HepG2 (cell line): Measurements from ENCODE around the gene SIDT1. TPM values are rescaled to one million over a fixed set of nuclear protein-coding genes. Genes with fewer than 3 reads are reported as not detected.

Experiments
- ATAC-seq: fragments of 200-7000 bp; cut with Tn5 transposase; 3 replicates; pipeline ENCODE4 v1.9.1; 2020; ENCODE audit warnings: mild to moderate bottlenecking, moderate library complexity
- BruUV-seq: library from RNA; stranded (reverse); fragments of 400-500 nt; replicated peaks from 2 replicates; lab custom pipeline; 2021; lab: Mats Ljungman, UMichigan
- CTCF ChIA-PET: fragments of 300-600 bp; formaldehyde crosslinking; extraction: SDS; loops from one replicate; lab custom pipeline; 2021; ENCODE audit warnings: low total read pairs, inconsistent platforms, low intra/inter-chr PET ratio; lab: Yijun Ruan, JAX
- POLR2A ChIA-PET: fragments of 350-600 bp; sonication (Branson Sonifier 250); formaldehyde crosslinking; loops from one replicate; lab custom pipeline; 2020; ENCODE audit warnings: antibody characterized with exemption, inconsistent platforms; lab: Yijun Ruan, JAX
- DNase-seq: peaks from one replicate; pipeline ENCODE4 v3.0.0-alpha.2; 2015; ENCODE audit warnings: low spot score
- FAIRE-seq: peaks from 3 replicates; lab custom pipeline; 2011; peaks lifted over from hg19 to GRCh38; lab: Jason Lieb, UNC
- H2AFZ ChIP-seq: one replicate; pipeline ENCODE4 v1.6.1; 2011; ENCODE audit warnings: low read length, inconsistent platforms
- H3K27ac ChIP-seq: fragments of 300-600 bp; 3 replicates; pipeline ENCODE4 v1.8.0; 2011; ENCODE audit warnings: mixed run types, mild to moderate bottlenecking, mixed read lengths, low read length, inconsistent platforms; ENCODE audit not compliant: insufficient read depth; ENCODE audit errors: extremely low read length
- H3K27me3 ChIP-seq, 2 experiments: fragments of 200-600 bp in 1 of 2; 2 replicates in 1 of 2; 3 replicates in 1 of 2; pipeline versions ENCODE4 v1.6.0 to v1.8.0; 2011; ENCODE audit warnings: low read length in 2 of 2, mild to moderate bottlenecking in 2 of 2, moderate library complexity in 2 of 2, inconsistent platforms in 1 of 2; ENCODE audit not compliant: insufficient read depth in 2 of 2, control insufficient read depth in 1 of 2
- H3K36me3 ChIP-seq, 2 experiments: fragments of 200-600 bp in 1 of 2; replicated peaks in 1 of 2; 2 replicates in 1 of 2; 3 replicates in 1 of 2; pipeline versions ENCODE4 v1.5.1 to v1.8.0; 2011; ENCODE audit warnings: low read length in 2 of 2, inconsistent platforms in 1 of 2; ENCODE audit not compliant: insufficient read depth in 2 of 2, control insufficient read depth in 1 of 2
- H3K4me1 ChIP-seq: 2 replicates; pipeline ENCODE4 v1.5.1; 2012; ENCODE audit warnings: low read length, inconsistent platforms; ENCODE audit not compliant: insufficient read depth
- H3K4me2 ChIP-seq: 2 replicates; pipeline ENCODE4 v1.6.0; 2011; ENCODE audit warnings: low read depth, low read length, inconsistent platforms
- H3K4me3 ChIP-seq, 3 experiments: fragments of 200-600 bp in 1 of 3; sonication (generic), shearing (Covaris generic) in 1 of 3; replicated peaks in 1 of 3; 2 replicates each; pipeline ENCODE4 v1.5.1; 2011 to 2016; ENCODE audit warnings: low read length in 3 of 3, inconsistent platforms in 2 of 3, low read depth in 2 of 3, mild to moderate bottlenecking in 2 of 3, control low read depth in 1 of 3, mixed read lengths in 1 of 3; ENCODE audit not compliant: insufficient read depth in 1 of 3
- H3K79me2 ChIP-seq: one replicate; pipeline ENCODE4 v1.6.1; 2011; ENCODE audit warnings: low read length, inconsistent platforms; ENCODE audit not compliant: insufficient read depth
- H3K9ac ChIP-seq: 2 replicates; pipeline ENCODE4 v1.6.0; 2011; ENCODE audit warnings: mild to moderate bottlenecking, low read depth, low read length, inconsistent platforms; ENCODE audit not compliant: insufficient read depth
- H3K9me3 ChIP-seq: 2 replicates; pipeline ENCODE4 v1.5.1; 2012; ENCODE audit warnings: mild to moderate bottlenecking, low read length
- H4K20me1 ChIP-seq: 2 replicates; pipeline ENCODE4 v1.6.0; 2011; ENCODE audit warnings: inconsistent platforms, mild to moderate bottlenecking, low read length, moderate library complexity; ENCODE audit not compliant: insufficient read depth
- ATF1 ChIP-seq: IDR thresholded peaks from 2 replicates; pipeline ENCODE4 v1.6.1; 2016; ENCODE audit warnings: mild to moderate bottlenecking, control low read depth
- GATAD1 ChIP-seq: IDR thresholded peaks from 2 replicates; pipeline ENCODE4 v1.6.1; 2016; ENCODE audit warnings: missing genetic modification reagents, missing compliant biosample characterization
- MEIS2 ChIP-seq: sonication (generic); formaldehyde crosslinking; IDR thresholded peaks from 2 replicates; pipeline ENCODE4 v1.9.0; 2021; ENCODE audit warnings: mild to moderate bottlenecking, missing genetic modification reagents
- PBX2 ChIP-seq: IDR thresholded peaks from 2 replicates; pipeline ENCODE4 v1.6.1; 2016; ENCODE audit warnings: control low read depth
- PHF5A ChIP-seq: IDR thresholded peaks from one replicate; pipeline ENCODE4 v1.6.1; 2018; ENCODE audit warnings: low read depth, missing genetic modification reagents; ENCODE audit not compliant: unreplicated experiment
- PRMT3 ChIP-seq: sonication (generic); formaldehyde crosslinking; IDR thresholded peaks from 2 replicates; pipeline ENCODE4 v1.8.1; 2022; ENCODE audit warnings: low read depth, mild to moderate bottlenecking, moderate library complexity, missing genetic modification reagents, borderline replicate concordance
- ZBTB7B ChIP-seq: sonication (generic); formaldehyde crosslinking; IDR thresholded peaks from 2 replicates; pipeline ENCODE4 v1.4.0; 2020; ENCODE audit warnings: missing genetic modification reagents
- ZNF33B ChIP-seq: sonication (generic); formaldehyde crosslinking; IDR thresholded peaks from 2 replicates; pipeline ENCODE4 v1.5.1; 2020; ENCODE audit warnings: mild to moderate bottlenecking, missing genetic modification reagents
- ZNF567 ChIP-seq: sonication (generic); formaldehyde crosslinking; IDR thresholded peaks from 2 replicates; pipeline ENCODE4 v1.8.1; 2023; ENCODE audit warnings: mild to moderate bottlenecking, missing genetic modification reagents, borderline replicate concordance
- ZNF766 ChIP-seq: sonication (generic); formaldehyde crosslinking; IDR thresholded peaks from 2 replicates; pipeline ENCODE4 v1.5.0; 2020; ENCODE audit warnings: missing genetic modification reagents, borderline replicate concordance
- ZNF883 ChIP-seq: sonication (generic); formaldehyde crosslinking; IDR thresholded peaks from 2 replicates; pipeline ENCODE4 v1.5.1; 2020; ENCODE audit warnings: mild to moderate bottlenecking, missing genetic modification reagents; ENCODE audit errors: not compliant biosample characterization
- ZSCAN30 ChIP-seq: sonication (generic); formaldehyde crosslinking; IDR thresholded peaks from 2 replicates; pipeline ENCODE4 v1.5.0; 2020; ENCODE audit warnings: mild to moderate bottlenecking, missing genetic modification reagents
- WGBS: methylation state at CpG from one replicate; pipeline ENCODE4 v1.1.6; 2017; ENCODE audit warnings: low lambda C conversion rate; 5-methylcytosine and 5-hydroxymethylcytosine counted together
- in situ Hi-C: cut with HindIII; loops from 2 replicates; pipeline ENCODE4 v1.10.0; 2017; ENCODE audit warnings: low pct_unique_long_range_greater_than_20kb; ENCODE audit not compliant: extremely low pct_ligation_motif_present
- intact Hi-C: fragments of 100-400 bp; cut with micrococcal nuclease; formaldehyde crosslinking; loops from one replicate; pipeline ENCODE4 v1.10.0; 2022; ENCODE audit not compliant: unreplicated experiment
- polyA plus RNA-seq, 8 experiments: library from polyadenylated mRNA; depleted of rRNA in 3 of 8; stranded (reverse) in 7 of 8; unstranded in 1 of 8; fragments of >200 nt; fragmentation: Illumina TruSeq in 4 of 8; extraction: Trizol in 4 of 8; gene quantifications; 2 replicates each; pipeline versions ENCODE4 v1.2.1 to v1.2.3, GENCODE V29; 2011 to 2016; ENCODE audit warnings: low read depth in 4 of 8, missing spikeins in 1 of 8, mixed read lengths in 1 of 8; ENCODE audit not compliant: insufficient read depth in 1 of 8
- total RNA-seq, 5 experiments: library from RNA; depleted of rRNA; stranded (reverse); fragments of >200 nt; fragmentation: Illumina TruSeq; extraction: Trizol; gene quantifications; 2 replicates each; pipeline ENCODE4 v1.2.3, GENCODE V29; 2016; ENCODE audit warnings: low read depth in 1 of 5
- TF ChIP-seq, protein P1 (sequence below): sonication (generic); formaldehyde crosslinking; IDR thresholded peaks from 2 replicates; pipeline ENCODE4 v1.4.0; 2020; ENCODE audit warnings: missing genetic modification reagents, borderline replicate concordance
- TF ChIP-seq, protein P2 (sequence below): IDR thresholded peaks from 2 replicates; pipeline ENCODE4 v1.6.1; 2016; ENCODE audit warnings: low read depth
- TF ChIP-seq, protein P3 (sequence below), 2 experiments: IDR thresholded peaks; 2 replicates each; pipeline ENCODE4 v1.6.1; 2011 to 2012; ENCODE audit warnings: low read length in 2 of 2, borderline replicate concordance in 1 of 2, low read depth in 1 of 2, mild to moderate bottlenecking in 1 of 2, moderate library complexity in 1 of 2

The SIDT1 gene
- total and polyA plus RNA-seq, 2 of the 13 experiments (the other 11 are each of a cell fraction or from before 2014, with no cell fraction given) = 0.07 TPM

DNA sequence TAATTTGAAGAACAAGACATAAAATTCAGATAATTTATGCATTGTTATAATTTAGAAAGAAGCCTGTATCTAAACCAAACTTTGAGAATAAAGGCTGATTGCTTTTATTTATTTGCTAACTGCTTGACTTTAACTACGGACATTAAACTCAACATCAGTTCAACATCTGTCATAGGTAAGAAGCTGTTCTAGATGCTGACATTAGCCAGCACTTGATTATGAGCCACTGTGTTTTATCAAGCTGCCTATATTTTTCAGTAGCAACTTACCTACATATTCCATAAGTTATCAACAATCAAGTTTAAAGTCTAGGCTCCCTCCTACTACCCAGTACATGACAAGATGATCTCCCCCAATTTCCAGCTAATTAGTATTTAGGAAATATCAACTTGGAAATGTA lies 122.0 kb downstream of the SIDT1 start:
- Histone ChIP-seq H3K36me3 (peaks cover 4 to 6% of the 10 kb centered on the region in 2 experiments; a peak in 4 of 5 replicates), H3K4me2 (no peak overlapping the region), H3K27ac (no peak overlapping the region), H2AFZ (no peak overlapping the region), H3K4me3 (no peak overlapping the region), H3K27me3 (no peaks in the 10 kb centered on the region), H3K9ac (no peak overlapping the region), H4K20me1 (no peaks in the 10 kb centered on the region), H3K9me3 (no peaks in the 10 kb centered on the region), H3K4me1 (no peaks in the 10 kb centered on the region), H3K79me2 (no peaks in the 10 kb centered on the region)
- ChIA-PET POLR2A (interaction anchor here (1.5 to 1.6 kb wide), 2 partner anchors 9 to 42 kb away, joined by 4 to 6 read pairs; partner anchors contain the start of gene USF3), CTCF (no interaction called here)
- in situ Hi-C loops = no loop called here
- 92% methylated on average over 1 of the region's 1 CpG for WGBS
- no peak for ATAC-seq
- BruUV-seq = no TSS peak
- intact Hi-C loops = no loop called here
- no peak for DNase-seq
- no peak for FAIRE-seq
- TF ChIP-seq PRMT3 (CRISPR knock-in tag) (no peak), ZNF567 (CRISPR knock-in tag) (no peak), PHF5A (CRISPR knock-in tag) (no peak), MEIS2 (CRISPR knock-in tag) (no peak), ZSCAN30 (no peak), ZNF33B (CRISPR knock-in tag) (no peak), PBX2 (CRISPR knock-in tag) (no peak), ZNF883 (CRISPR knock-in tag) (no peak), ATF1 (CRISPR knock-in tag) (no peak), GATAD1 (CRISPR knock-in tag) (no peak), ZBTB7B (CRISPR knock-in tag) (no peak), ZNF766 (CRISPR knock-in tag) (no peak)
- TF ChIP-seq, protein P1, sequence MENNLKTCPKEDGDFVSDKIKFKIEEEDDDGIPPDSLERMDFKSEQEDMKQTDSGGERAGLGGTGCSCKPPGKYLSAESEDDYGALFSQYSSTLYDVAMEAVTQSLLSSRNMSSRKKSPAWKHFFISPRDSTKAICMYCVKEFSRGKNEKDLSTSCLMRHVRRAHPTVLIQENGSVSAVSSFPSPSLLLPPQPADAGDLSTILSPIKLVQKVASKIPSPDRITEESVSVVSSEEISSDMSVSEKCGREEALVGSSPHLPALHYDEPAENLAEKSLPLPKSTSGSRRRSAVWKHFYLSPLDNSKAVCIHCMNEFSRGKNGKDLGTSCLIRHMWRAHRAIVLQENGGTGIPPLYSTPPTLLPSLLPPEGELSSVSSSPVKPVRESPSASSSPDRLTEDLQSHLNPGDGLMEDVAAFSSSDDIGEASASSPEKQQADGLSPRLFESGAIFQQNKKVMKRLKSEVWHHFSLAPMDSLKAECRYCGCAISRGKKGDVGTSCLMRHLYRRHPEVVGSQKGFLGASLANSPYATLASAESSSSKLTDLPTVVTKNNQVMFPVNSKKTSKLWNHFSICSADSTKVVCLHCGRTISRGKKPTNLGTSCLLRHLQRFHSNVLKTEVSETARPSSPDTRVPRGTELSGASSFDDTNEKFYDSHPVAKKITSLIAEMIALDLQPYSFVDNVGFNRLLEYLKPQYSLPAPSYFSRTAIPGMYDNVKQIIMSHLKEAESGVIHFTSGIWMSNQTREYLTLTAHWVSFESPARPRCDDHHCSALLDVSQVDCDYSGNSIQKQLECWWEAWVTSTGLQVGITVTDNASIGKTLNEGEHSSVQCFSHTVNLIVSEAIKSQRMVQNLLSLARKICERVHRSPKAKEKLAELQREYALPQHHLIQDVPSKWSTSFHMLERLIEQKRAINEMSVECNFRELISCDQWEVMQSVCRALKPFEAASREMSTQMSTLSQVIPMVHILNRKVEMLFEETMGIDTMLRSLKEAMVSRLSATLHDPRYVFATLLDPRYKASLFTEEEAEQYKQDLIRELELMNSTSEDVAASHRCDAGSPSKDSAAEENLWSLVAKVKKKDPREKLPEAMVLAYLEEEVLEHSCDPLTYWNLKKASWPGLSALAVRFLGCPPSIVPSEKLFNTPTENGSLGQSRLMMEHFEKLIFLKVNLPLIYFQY (CRISPR knock-in tag) = no peak
- TF ChIP-seq, protein P2, sequence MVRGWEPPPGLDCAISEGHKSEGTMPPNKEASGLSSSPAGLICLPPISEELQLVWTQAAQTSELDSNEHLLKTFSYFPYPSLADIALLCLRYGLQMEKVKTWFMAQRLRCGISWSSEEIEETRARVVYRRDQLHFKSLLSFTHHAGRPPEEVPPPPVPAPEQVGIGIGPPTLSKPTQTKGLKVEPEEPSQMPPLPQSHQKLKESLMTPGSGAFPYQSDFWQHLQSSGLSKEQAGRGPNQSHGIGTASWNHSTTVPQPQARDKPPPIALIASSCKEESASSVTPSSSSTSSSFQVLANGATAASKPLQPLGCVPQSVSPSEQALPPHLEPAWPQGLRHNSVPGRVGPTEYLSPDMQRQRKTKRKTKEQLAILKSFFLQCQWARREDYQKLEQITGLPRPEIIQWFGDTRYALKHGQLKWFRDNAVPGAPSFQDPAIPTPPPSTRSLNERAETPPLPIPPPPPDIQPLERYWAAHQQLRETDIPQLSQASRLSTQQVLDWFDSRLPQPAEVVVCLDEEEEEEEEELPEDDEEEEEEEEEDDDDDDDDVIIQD (CRISPR knock-in tag) = no peak
- TF ChIP-seq, protein P3, sequence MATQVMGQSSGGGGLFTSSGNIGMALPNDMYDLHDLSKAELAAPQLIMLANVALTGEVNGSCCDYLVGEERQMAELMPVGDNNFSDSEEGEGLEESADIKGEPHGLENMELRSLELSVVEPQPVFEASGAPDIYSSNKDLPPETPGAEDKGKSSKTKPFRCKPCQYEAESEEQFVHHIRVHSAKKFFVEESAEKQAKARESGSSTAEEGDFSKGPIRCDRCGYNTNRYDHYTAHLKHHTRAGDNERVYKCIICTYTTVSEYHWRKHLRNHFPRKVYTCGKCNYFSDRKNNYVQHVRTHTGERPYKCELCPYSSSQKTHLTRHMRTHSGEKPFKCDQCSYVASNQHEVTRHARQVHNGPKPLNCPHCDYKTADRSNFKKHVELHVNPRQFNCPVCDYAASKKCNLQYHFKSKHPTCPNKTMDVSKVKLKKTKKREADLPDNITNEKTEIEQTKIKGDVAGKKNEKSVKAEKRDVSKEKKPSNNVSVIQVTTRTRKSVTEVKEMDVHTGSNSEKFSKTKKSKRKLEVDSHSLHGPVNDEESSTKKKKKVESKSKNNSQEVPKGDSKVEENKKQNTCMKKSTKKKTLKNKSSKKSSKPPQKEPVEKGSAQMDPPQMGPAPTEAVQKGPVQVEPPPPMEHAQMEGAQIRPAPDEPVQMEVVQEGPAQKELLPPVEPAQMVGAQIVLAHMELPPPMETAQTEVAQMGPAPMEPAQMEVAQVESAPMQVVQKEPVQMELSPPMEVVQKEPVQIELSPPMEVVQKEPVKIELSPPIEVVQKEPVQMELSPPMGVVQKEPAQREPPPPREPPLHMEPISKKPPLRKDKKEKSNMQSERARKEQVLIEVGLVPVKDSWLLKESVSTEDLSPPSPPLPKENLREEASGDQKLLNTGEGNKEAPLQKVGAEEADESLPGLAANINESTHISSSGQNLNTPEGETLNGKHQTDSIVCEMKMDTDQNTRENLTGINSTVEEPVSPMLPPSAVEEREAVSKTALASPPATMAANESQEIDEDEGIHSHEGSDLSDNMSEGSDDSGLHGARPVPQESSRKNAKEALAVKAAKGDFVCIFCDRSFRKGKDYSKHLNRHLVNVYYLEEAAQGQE (IDR thresholded peaks at IDR 0.05; ENCODE audit: borderline replicate concordance in 1 of 2, low read depth in 1 of 2, low read length in 2 of 2) = no peak
